ENCODE data around the gene PSG4. TPM values are rescaled to one million over a fixed set of nuclear protein-coding genes. Genes with fewer than 3 reads are reported as not detected.
A peak's percentile ranks its signal among the peaks of the same experiment; 100 is the strongest.
"Not testable (repeated sequence)": the region's sequence is repeated elsewhere in the genome, so short reads cannot be mapped to it uniquely, and the experiment has no call there.

Gene PSG4
- 0.26 TPM in 1 of 2 replicates, not detected in the other for total RNA-seq

DNA sequence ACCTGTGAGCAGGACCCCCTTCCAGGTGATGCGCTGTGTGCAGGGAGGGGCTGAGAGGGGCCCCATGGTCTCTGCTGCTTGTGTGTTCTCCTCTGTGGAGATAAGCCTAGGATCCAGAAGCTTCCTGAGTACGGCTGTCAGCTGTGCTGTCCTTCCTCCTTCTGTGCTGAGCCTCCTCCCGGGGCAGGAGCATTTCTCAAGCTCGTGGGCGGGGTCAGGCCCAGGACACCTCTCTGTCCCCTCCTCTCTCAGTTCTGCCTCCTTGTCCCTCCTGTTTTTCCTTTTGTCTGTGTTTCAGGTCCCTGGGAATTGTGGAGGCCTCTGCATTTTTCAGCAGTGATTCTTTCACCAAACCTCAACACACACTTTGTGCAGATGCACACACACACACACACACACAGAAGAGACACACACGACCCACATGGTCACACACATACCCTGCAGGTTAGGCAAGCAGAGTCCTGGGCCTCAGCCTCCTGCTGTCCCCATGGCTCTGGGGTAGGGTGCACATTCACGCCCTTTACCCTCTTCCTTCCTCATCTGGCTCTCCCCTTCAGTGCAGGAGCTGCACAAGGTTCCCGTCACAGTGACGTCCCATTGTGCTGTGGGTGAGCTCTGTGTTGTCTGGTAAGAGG is at the start of gene PSG4:
PSG4 (minus strand) TSS at position 168 of the 635 bp plus-strand sequence; CDS start at position 66, 102 bp downstream.
- not testable (repeated sequence) for DNase-seq (ENCODE audit: low read depth); H3K36me3 ChIP-seq (ENCODE audit: control insufficient read depth, insufficient read depth, low read length); H3K27me3 ChIP-seq (ENCODE audit: control insufficient read depth, insufficient read depth, low read length); H3K4me3 ChIP-seq (ENCODE audit: low read depth, low read length)
- peak; percentile 73 for FAIRE-seq

DNA sequence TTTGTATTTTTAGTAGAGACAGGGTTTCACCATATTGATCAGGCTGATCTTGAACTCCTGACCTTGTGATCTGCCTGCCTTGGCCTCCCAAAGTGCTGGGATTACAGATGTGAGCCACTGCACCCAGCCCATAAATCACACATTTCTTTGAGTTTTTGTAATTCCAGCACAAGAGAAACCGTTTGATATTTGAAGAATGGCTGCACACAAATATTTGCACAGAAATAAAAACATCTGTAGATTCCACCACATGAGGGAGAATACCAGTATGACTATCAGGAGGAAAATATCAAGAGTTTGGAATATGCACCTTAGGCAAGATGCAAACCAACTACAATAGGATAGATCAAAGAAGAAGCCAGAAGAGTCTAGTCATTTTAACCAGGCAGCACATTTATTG is 46.0 kb upstream of the PSG4 start:
- not testable (repeated sequence) for H3K27me3 ChIP-seq (ENCODE audit: control insufficient read depth, insufficient read depth, low read length); FAIRE-seq; H3K36me3 ChIP-seq (ENCODE audit: control insufficient read depth, insufficient read depth, low read length); DNase-seq (ENCODE audit: low read depth); H3K4me3 ChIP-seq (ENCODE audit: low read depth, low read length)

DNA sequence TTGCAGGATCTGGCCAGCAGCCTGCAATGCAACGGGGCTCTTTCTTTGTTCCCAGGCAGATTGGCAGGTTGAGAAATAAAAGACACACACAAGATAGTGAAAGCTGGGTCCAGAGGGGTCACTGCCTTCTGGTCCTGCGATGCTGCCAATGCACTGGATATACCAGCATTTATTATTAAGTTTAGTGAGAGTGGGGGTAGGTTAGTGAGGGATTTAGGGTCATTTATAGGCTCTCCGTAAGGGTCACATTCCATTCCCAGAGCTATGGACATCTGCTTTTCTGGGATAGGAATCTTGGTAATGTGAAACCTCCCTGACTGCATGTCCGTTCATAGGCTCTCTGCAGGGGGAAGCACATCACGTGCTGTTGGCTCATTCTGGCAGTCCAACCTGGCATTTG is 44.9 kb upstream of the PSG4 start:
- not testable (repeated sequence) for FAIRE-seq; H3K36me3 ChIP-seq (ENCODE audit: control insufficient read depth, insufficient read depth, low read length); H3K27me3 ChIP-seq (ENCODE audit: control insufficient read depth, insufficient read depth, low read length); H3K4me3 ChIP-seq (ENCODE audit: low read depth, low read length); DNase-seq (ENCODE audit: low read depth)

DNA sequence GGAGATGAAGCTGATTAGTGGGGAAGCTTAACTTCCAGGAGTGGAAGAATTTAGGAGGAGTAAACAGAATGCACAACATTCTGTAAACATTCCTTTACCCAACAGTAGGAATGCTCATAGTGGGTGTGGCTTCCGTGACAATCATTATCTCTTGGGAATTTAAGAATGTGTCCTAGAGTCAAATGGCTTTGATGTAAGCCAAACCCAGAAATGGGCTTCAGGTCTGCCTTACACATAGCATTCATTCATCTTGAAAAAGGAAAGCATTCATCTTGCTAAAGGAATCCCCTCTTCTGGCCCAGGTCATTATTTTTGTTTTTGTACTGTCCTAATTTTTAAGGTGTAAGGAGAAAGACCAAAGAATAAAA is 43.2 kb upstream of the PSG4 start:
- not testable (repeated sequence) for H3K4me3 ChIP-seq (ENCODE audit: low read depth, low read length); H3K27me3 ChIP-seq (ENCODE audit: control insufficient read depth, insufficient read depth, low read length); FAIRE-seq; DNase-seq (ENCODE audit: low read depth); H3K36me3 ChIP-seq (ENCODE audit: control insufficient read depth, insufficient read depth, low read length)

DNA sequence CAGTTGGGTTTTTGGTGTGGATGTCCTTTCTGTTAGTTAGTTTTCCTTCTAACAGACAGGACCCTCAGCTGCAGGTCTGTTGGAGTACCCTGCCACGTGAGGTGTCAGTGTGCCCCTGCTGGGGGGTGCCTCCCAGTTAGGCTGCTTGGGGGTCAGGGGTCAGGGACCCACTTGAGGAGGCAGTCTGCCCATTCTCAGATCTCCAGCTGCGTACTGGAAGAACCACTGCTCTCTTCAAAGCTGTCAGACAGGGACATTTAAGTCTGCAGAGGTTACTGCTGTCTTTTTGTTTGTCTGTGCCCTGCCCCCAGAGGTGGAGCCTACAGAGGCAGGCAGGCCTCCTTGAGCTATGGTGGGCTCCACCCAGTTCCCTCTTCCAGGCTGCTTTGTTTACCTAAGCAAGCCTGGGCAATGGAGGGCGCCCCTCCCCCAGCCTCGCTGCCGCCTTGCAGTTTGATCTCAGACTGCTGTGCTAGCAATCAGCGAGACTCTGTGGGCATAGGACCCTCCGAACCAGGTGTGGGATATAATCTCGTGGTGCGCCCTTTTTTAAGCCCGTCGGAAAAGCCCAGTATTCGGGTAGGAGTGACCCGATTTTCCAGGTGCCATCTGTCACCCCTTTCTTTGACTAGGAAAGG is 41.9 kb upstream of the PSG4 start:
- not testable (repeated sequence) for H3K36me3 ChIP-seq (ENCODE audit: control insufficient read depth, insufficient read depth, low read length); FAIRE-seq; H3K4me3 ChIP-seq (ENCODE audit: low read depth, low read length); H3K27me3 ChIP-seq (ENCODE audit: control insufficient read depth, insufficient read depth, low read length); DNase-seq (ENCODE audit: low read depth)

- FAIRE-seq; H3K36me3 ChIP-seq (ENCODE audit: control insufficient read depth, insufficient read depth, low read length); H3K27me3 ChIP-seq (ENCODE audit: control insufficient read depth, insufficient read depth, low read length); H3K4me3 ChIP-seq (ENCODE audit: low read depth, low read length); DNase-seq (ENCODE audit: low read depth): not testable (repeated sequence)
Observed at GRCh38 chr19:43245848-43246247, 40.4 kb upstream of the PSG4 start.

DNA sequence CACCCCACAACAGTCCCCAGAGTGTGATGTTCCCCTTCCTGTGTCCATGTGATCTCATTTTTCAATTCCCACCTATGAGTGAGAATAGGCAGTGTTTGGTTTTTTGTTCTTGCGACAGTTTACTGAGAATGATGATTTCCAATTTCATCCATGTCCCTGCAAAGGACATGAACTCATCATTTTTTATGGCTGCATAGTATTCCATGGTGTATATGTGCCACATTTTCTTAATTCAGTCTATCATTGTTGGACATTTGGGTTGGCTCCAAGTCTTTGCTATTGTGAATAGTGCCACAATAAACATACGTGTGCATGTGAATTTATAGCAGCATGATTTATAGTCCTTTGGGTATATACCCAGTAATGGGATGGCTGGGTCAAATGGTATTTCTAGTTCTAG is 36.8 kb upstream of the PSG4 start:
- not testable (repeated sequence) for H3K27me3 ChIP-seq (ENCODE audit: control insufficient read depth, insufficient read depth, low read length); FAIRE-seq; H3K4me3 ChIP-seq (ENCODE audit: low read depth, low read length); DNase-seq (ENCODE audit: low read depth); H3K36me3 ChIP-seq (ENCODE audit: control insufficient read depth, insufficient read depth, low read length)

DNA sequence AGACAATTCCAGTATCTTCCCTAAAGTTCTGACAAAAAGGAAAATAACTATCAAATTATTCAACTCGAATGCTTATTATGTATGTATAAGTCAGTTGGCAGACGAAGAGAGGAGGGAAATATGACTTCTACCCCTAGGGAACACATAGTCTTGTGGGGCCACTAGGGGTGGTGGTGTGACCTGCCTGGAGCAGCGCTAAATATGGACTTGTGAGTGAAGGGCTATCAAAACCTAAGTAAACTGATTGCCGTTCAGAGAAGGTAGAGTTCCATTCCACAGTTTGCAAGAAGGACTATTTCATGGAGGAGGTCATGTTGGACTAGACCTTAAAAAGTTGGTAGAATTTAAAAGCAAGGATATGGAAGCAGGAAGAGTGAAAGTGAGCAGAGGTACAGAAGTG is 32.8 kb upstream of the PSG4 start:
- not testable (repeated sequence) for H3K36me3 ChIP-seq (ENCODE audit: control insufficient read depth, insufficient read depth, low read length); H3K27me3 ChIP-seq (ENCODE audit: control insufficient read depth, insufficient read depth, low read length); FAIRE-seq; DNase-seq (ENCODE audit: low read depth); H3K4me3 ChIP-seq (ENCODE audit: low read depth, low read length)

GRCh38 chr19:43235686-43236085 is 30.2 kb upstream of the PSG4 start:
- not testable (repeated sequence) for H3K4me3 ChIP-seq (ENCODE audit: low read depth, low read length); H3K27me3 ChIP-seq (ENCODE audit: control insufficient read depth, insufficient read depth, low read length); H3K36me3 ChIP-seq (ENCODE audit: control insufficient read depth, insufficient read depth, low read length); FAIRE-seq
- DNase-seq (ENCODE audit: low read depth): peak; percentile 55

DNA sequence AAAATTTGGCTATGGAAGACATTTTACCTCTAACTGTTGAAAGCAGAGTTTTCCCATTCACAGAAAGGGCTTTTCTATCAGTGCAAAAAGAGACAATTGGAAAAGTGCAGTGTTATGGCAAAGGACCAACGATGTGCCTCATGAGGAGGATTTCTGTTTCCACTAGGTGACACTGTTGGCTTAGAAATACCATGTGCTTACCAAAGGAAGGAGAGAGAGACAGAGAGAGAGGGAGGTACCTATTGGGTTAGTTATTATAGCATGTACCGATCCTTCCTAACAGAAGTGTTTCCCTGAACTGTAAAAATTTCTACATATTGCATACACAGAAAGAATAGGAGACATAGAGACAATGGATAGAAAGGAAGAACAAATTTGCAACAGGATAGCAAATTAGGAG is 23.9 kb upstream of the PSG4 start:
- FAIRE-seq (no peak), DNase-seq (ENCODE audit: low read depth) (peak; percentile 20)
- no peaks in the 10 kb centered on the region for H3K36me3 ChIP-seq (ENCODE audit: control insufficient read depth, insufficient read depth, low read length)
- no peaks in the 10 kb centered on the region for H3K27me3 ChIP-seq (ENCODE audit: control insufficient read depth, insufficient read depth, low read length)
- H3K4me3 ChIP-seq (ENCODE audit: low read depth, low read length): no peak overlapping the region
- TF ChIP-seq CTCF (IDR thresholded peaks at IDR 0.05; ENCODE audit: insufficient read depth, low read length, severe bottlenecking): peak; percentile 29

GRCh38 chr19:43228730-43229129 is 23.3 kb upstream of the PSG4 start:
- not testable (repeated sequence) for H3K27me3 ChIP-seq (ENCODE audit: control insufficient read depth, insufficient read depth, low read length); FAIRE-seq; DNase-seq (ENCODE audit: low read depth); H3K36me3 ChIP-seq (ENCODE audit: control insufficient read depth, insufficient read depth, low read length); H3K4me3 ChIP-seq (ENCODE audit: low read depth, low read length)

DNA sequence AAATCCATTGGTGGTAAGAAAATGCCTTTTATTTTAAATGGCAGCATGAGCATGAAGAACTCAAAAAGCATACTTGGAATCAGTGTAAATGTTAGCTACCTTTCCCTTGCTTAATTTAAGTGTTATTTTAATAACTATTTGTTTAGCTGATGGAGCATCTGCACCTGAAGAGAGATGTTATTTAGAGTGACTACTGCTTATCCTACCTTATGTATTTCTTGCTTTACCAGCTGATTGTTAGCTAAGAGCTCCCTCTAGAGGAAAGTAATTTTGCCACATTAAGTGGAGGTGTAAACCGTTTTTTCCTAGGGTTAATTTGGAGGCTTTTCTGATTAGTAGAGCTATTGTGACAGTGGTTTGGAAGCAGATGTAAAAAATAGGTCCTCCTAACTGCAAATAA is 21.5 kb upstream of the PSG4 start:
- not testable (repeated sequence) for H3K27me3 ChIP-seq (ENCODE audit: control insufficient read depth, insufficient read depth, low read length); H3K4me3 ChIP-seq (ENCODE audit: low read depth, low read length); H3K36me3 ChIP-seq (ENCODE audit: control insufficient read depth, insufficient read depth, low read length); FAIRE-seq; DNase-seq (ENCODE audit: low read depth)

Data from bronchial epithelial cell (primary cell).